Measurements from ENCODE around the gene VOPP1. TPM values are rescaled to one million over a fixed set of nuclear protein-coding genes. Genes with fewer than 3 reads are reported as not detected.
A peak's percentile ranks its signal among the peaks of the same experiment; 100 is the strongest.

The VOPP1 gene
- total RNA-seq, 1 experiment from 2014 or later = 30.3 TPM

- peak overlapping the region; percentile 54 for H2AFZ ChIP-seq (ENCODE audit: low read depth, low read length, poor library complexity, severe bottlenecking)
- peak; percentile 91 for ATAC-seq
- TF ChIP-seq POLR2A (IDR thresholded peaks at IDR 0.05; ENCODE audit: borderline replicate concordance, extremely low read depth, insufficient read depth, insufficient read length) = no peak
- no peak for TF ChIP-seq FOSL1 (IDR thresholded peaks at IDR 0.05; ENCODE audit: low read depth)
- TF ChIP-seq CTCF (IDR thresholded peaks at IDR 0.05 in 2 of 3, conservative IDR thresholded peaks at IDR 0.05 in 1 of 3; ENCODE audit: borderline replicate concordance in 1 of 3, insufficient read depth in 1 of 3, low read depth in 2 of 3, low read length in 2 of 3) = peak; percentile 62 to 94 (median 93); a peak in 5 of 6 replicates
- TF ChIP-seq JUND (IDR thresholded peaks at IDR 0.05) = no peak
- TF ChIP-seq ATF3 (IDR thresholded peaks at IDR 0.05) = no peak
- no peak for TF ChIP-seq SRF (IDR thresholded peaks at IDR 0.05; ENCODE audit: low read depth)
- no peak for TF ChIP-seq ELF1 (IDR thresholded peaks at IDR 0.05; ENCODE audit: borderline replicate concordance, low read depth)
- TF ChIP-seq SIN3A (IDR thresholded peaks at IDR 0.05; ENCODE audit: low read depth) = no peak
- no peak for TF ChIP-seq TCF7L2 (IDR thresholded peaks at IDR 0.05; ENCODE audit: borderline replicate concordance, extremely low read depth, insufficient read depth, insufficient read length)
- no peak for TF ChIP-seq ZNF274 (IDR thresholded peaks at IDR 0.05; ENCODE audit: low read depth, low read length)
- TF ChIP-seq EGR1 (IDR thresholded peaks at IDR 0.05; ENCODE audit: low read depth) = no peak
- TF ChIP-seq REST (IDR thresholded peaks at IDR 0.05; ENCODE audit: low read depth) = no peak
- peak; percentile 40; the same call in 1 of the 2 replicates for TF ChIP-seq MAX (IDR thresholded peaks at IDR 0.05)
- no peak; the same call in 1 of the 2 replicates for TF ChIP-seq SP1 (IDR thresholded peaks at IDR 0.05; ENCODE audit: low read depth)
- TF ChIP-seq POLR2AphosphoS5 (IDR thresholded peaks at IDR 0.05; ENCODE audit: low read depth, low read length) = no peak
- TF ChIP-seq RAD21 (IDR thresholded peaks at IDR 0.05; ENCODE audit: low read depth) = peak; percentile 75
- TF ChIP-seq ZBTB33 (IDR thresholded peaks at IDR 0.05; ENCODE audit: extremely low read depth, insufficient replicate concordance, low read length) = no peak
- no peak for TF ChIP-seq YY1 (IDR thresholded peaks at IDR 0.05; ENCODE audit: extremely low read depth, insufficient replicate concordance, low read depth, low read length)
Measured at GRCh38 chr7:55593515-55594318, 21.4 kb upstream of the VOPP1 start.

More at GRCh38 chr7:55593515-55594318, 21.4 kb upstream of the VOPP1 start:
- ChIA-PET CTCF (interaction anchor here (0.9 to 2.1 kb wide), 5 partner anchors 20 to 316 kb away, joined by 3 to 9 read pairs (median 5); no protein-coding TSS in a partner anchor), POLR2A (no interaction called here), RAD21 (ENCODE audit: low non-redundant PET in 1 of 2, low total read pairs in 2 of 2, uncharacterized antibody in 2 of 2, unreplicated experiment in 2 of 2) (interaction anchor here (1.1 to 1.2 kb wide), 2 partner anchors 48 to 160 kb away, joined by 3 to 4 read pairs; no protein-coding TSS in a partner anchor)
- Histone ChIP-seq H3K79me2 (ENCODE audit: insufficient read depth, low read length) (no peaks in the 10 kb centered on the region), H3K36me3 (ENCODE audit: control insufficient read depth in 1 of 2, insufficient read depth in 2 of 2, low read length in 2 of 2) (no peaks in the 10 kb centered on the region), H3K4me3 (replicated peaks in 1 of 2; ENCODE audit: low read depth in 1 of 2, low read length in 2 of 2) (peak overlapping the region in 1 of 2 experiments; percentile 23; a peak in 1 of 4 replicates), H3K9ac (ENCODE audit: low read length) (no peak overlapping the region), H3K9me2 (ENCODE audit: insufficient read depth) (no peaks in the 10 kb centered on the region; the same call in 1 of the 2 replicates), H3K27ac (ENCODE audit: low read depth, low read length) (no peak overlapping the region), H3K9me3 (ENCODE audit: control insufficient read depth in 1 of 2, insufficient read depth in 1 of 2, low read depth in 1 of 2, low read length in 2 of 2) (no peaks in the 10 kb centered on the region), H3K4me2 (ENCODE audit: low read length) (peak overlapping the region; percentile 69), H3K27me3 (ENCODE audit: insufficient read depth, low read length) (no peaks in the 10 kb centered on the region), H4K20me1 (ENCODE audit: insufficient read depth) (no peaks in the 10 kb centered on the region), H3K4me1 (ENCODE audit: control insufficient read depth in 1 of 2, insufficient read depth in 2 of 2, low read length in 2 of 2) (peaks cover 5 to 14% of the 10 kb centered on the region in 2 experiments)
- peak; percentile 54 for DNase-seq (ENCODE audit: low read depth, low spot score)
- intact Hi-C loops (cut with micrococcal nuclease) = loop anchor here (1.0 to 2.0 kb wide), 2 partner anchors 160 to 313 kb away; no protein-coding TSS in a partner anchor
- no TSS peak for BruUV-seq (replicated peaks)

Measured in HCT116 (cell line).